HPDE6-E6E7 (cell line): ENCODE results near the gene KASH5.
"Not testable (repeated sequence)": the region's sequence is repeated elsewhere in the genome, so short reads cannot be mapped to it uniquely, and the experiment has no call there.

ENCODE experiments used
- DNase-seq: peaks from one replicate; pipeline ENCODE4 v3.0.0; 2011; ENCODE audit warnings: missing footprints; ENCODE audit errors: extremely low spot score

KASH5 gene

GRCh38 chr19:49362048-49362928 is 25.8 kb upstream of the KASH5 start, which contains the start of gene TEAD2:
TEAD2 (minus strand) TSS chr19:49362416; CDS start chr19:49360075, 2,341 bp downstream.
- peak; percentile 34 for DNase-seq

GRCh38 chr19:49362929-49363267 is 25.2 kb upstream of the KASH5 start:
- peak; percentile 20 for DNase-seq

- DNase-seq = peak; percentile 95
These were observed 24.6 kb upstream of the KASH5 start, which contains the start of gene DKKL1 for GRCh38 chr19:49363268-49364082. DKKL1 (plus strand) TSS chr19:49363877; CDS start chr19:49363999, 122 bp downstream.

- DNase-seq = no peak
These were observed 23.8 kb upstream of the KASH5 start for GRCh38 chr19:49364083-49364737.

- no peak for DNase-seq
These were observed 21.9 kb upstream of the KASH5 start for GRCh38 chr19:49366110-49366509.

GRCh38 chr19:49368711-49369358 is 19.2 kb upstream of the KASH5 start:
- no peak for DNase-seq

- DNase-seq = no peak
These were observed 16.9 kb upstream of the KASH5 start for GRCh38 chr19:49371184-49371583.

- not testable (repeated sequence) for DNase-seq
These were observed 14.9 kb upstream of the KASH5 start for GRCh38 chr19:49373174-49373573.

GRCh38 chr19:49374665-49375434 is 13.2 kb upstream of the KASH5 start:
- DNase-seq = no peak

GRCh38 chr19:49378512-49378911 is 9.5 kb upstream of the KASH5 start:
- DNase-seq = no peak

- no peak for DNase-seq
These were observed 7.7 kb upstream of the KASH5 start for GRCh38 chr19:49380391-49380790.

- DNase-seq = no peak
These were observed 5.4 kb upstream of the KASH5 start for GRCh38 chr19:49382639-49383038.

- DNase-seq = no peak
These were observed 4.5 kb upstream of the KASH5 start for GRCh38 chr19:49383599-49383998.

GRCh38 chr19:49389406-49389805 is 1.4 kb downstream of the KASH5 start:
- DNase-seq = no peak

GRCh38 chr19:49390131-49390928 is 2.3 kb downstream of the KASH5 start:
- no peak for DNase-seq

- DNase-seq = no peak
These were observed 2.9 kb downstream of the KASH5 start for GRCh38 chr19:49390929-49391359.

- DNase-seq = peak; percentile 84
These were observed 3.7 kb downstream of the KASH5 start for GRCh38 chr19:49391581-49392399.

GRCh38 chr19:49393881-49394280 is 5.8 kb downstream of the KASH5 start:
- no peak for DNase-seq
